Measurements from ENCODE around the gene TOR2A.

GRCh38 chr9:127730262-127730661 is 4.8 kb downstream of the TOR2A start:
- TF ChIP-seq EZH2 (IDR thresholded peaks at IDR 0.05; ENCODE audit: borderline replicate concordance): no peak
- TF ChIP-seq CTCF (IDR thresholded peaks at IDR 0.05; ENCODE audit: poor library complexity): no peak
- TF ChIP-seq EZH2phosphoT487 (IDR thresholded peaks at IDR 0.05; ENCODE audit: low read depth, severe bottlenecking, unreplicated experiment): no peak

All from hepatocyte (in vitro differentiated cells).